Osteocyte (in vitro differentiated cells): ENCODE results near the gene SLC1A5. TPM values are rescaled to one million over a fixed set of nuclear protein-coding genes. Genes with fewer than 3 reads are reported as not detected.
"Not testable (repeated sequence)": the region's sequence is repeated elsewhere in the genome, so short reads cannot be mapped to it uniquely, and the experiment has no call there.

Experiments
- DNase-seq: peaks from one replicate; pipeline ENCODE4 v3.0.0; 2021; ENCODE audit warnings: mixed read lengths; ENCODE audit not compliant: unreplicated experiment; ENCODE audit errors: extremely low spot score
- H3K27ac Mint-ChIP-seq: one replicate; pipeline ENCODE4 v1.8.0; 2021; ENCODE audit warnings: mild to moderate bottlenecking, mixed read lengths; ENCODE audit not compliant: unreplicated experiment
- H3K27me3 Mint-ChIP-seq: one replicate; pipeline ENCODE4 v1.8.0; 2021; ENCODE audit warnings: mixed read lengths; ENCODE audit not compliant: unreplicated experiment
- H3K36me3 Mint-ChIP-seq: one replicate; pipeline ENCODE4 v1.8.0; 2021; ENCODE audit warnings: mixed read lengths; ENCODE audit not compliant: unreplicated experiment
- H3K4me1 Mint-ChIP-seq: one replicate; pipeline ENCODE4 v1.8.0; 2021; ENCODE audit warnings: mixed read lengths; ENCODE audit not compliant: unreplicated experiment
- H3K4me3 Mint-ChIP-seq: one replicate; pipeline ENCODE4 v1.8.0; 2021; ENCODE audit warnings: mild to moderate bottlenecking, moderate library complexity, mixed read lengths; ENCODE audit not compliant: unreplicated experiment
- H3K9me3 Mint-ChIP-seq: one replicate; pipeline ENCODE4 v1.8.0; 2021; ENCODE audit warnings: mixed read lengths; ENCODE audit not compliant: unreplicated experiment
- total RNA-seq: library from RNA; stranded (reverse); gene quantifications from 2 replicates; pipeline ENCODE4 v1.2.1, GENCODE V29; 2021
- TF ChIP-seq, protein P1 (sequence below): fragments of 200-600 bp; sonication (generic); IDR thresholded peaks from 2 replicates; pipeline ENCODE4 v1.5.0; 2021; ENCODE audit warnings: antibody characterized with exemption, mild to moderate bottlenecking, moderate library complexity

The SLC1A5 gene
- total RNA-seq, 1 donor from 2014 or later = 313 TPM

DNA sequence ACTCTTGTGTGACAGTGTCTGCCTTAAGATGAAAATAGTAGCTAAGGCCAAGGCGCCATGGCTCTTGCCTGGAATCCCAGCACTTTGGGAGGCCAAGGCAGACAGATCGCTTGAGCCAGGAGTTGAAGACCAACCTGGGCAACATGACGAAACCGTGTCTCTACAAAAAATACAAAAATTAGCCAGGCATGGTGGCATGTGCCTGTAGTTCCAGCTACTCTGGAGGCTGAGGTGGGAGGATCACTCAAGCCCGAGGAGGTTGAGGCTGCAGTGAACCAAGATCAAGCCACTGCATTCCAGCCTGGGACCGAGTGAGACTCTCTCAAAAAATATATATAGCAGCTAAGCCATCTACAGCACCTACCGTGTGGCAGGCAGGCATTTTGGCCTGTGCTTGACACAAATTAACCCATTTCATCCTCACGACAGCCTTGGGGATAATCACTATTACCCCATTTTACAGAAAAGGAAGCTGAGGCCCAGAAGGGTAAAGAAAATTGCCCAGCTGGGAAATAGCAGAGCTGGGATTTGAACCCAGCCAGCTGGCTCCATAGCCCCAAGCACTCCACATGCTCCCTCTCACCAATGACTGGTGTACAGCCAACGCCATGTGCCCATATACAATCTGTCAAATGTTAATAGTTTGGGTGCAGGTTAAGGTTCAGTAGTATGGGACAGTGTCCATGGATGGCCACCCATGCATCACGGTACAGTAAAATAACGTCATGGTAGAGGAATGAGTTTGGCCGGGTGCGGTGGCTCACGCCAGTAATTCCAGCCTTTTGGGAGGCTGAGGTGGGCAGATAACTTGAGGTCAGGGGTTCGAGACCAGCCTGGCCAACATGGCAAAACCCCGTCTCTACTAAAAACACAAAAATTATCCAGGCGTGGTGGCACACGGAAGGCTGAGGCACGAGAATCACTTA lies 3.1 kb downstream of the SLC1A5 start:
- DNase-seq = no peak
- Mint-ChIP-seq H3K4me1 (peaks cover 52% of the 10 kb centered on the region), H3K27ac (peak overlapping the region; percentile 99), H3K27me3 (no peaks in the 10 kb centered on the region), H3K9me3 (no peaks in the 10 kb centered on the region), H3K4me3 (peak overlapping the region; percentile 95), H3K36me3 (peaks cover 32% of the 10 kb centered on the region)
- TF ChIP-seq, protein P1, sequence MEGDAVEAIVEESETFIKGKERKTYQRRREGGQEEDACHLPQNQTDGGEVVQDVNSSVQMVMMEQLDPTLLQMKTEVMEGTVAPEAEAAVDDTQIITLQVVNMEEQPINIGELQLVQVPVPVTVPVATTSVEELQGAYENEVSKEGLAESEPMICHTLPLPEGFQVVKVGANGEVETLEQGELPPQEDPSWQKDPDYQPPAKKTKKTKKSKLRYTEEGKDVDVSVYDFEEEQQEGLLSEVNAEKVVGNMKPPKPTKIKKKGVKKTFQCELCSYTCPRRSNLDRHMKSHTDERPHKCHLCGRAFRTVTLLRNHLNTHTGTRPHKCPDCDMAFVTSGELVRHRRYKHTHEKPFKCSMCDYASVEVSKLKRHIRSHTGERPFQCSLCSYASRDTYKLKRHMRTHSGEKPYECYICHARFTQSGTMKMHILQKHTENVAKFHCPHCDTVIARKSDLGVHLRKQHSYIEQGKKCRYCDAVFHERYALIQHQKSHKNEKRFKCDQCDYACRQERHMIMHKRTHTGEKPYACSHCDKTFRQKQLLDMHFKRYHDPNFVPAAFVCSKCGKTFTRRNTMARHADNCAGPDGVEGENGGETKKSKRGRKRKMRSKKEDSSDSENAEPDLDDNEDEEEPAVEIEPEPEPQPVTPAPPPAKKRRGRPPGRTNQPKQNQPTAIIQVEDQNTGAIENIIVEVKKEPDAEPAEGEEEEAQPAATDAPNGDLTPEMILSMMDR = no peak

DNA sequence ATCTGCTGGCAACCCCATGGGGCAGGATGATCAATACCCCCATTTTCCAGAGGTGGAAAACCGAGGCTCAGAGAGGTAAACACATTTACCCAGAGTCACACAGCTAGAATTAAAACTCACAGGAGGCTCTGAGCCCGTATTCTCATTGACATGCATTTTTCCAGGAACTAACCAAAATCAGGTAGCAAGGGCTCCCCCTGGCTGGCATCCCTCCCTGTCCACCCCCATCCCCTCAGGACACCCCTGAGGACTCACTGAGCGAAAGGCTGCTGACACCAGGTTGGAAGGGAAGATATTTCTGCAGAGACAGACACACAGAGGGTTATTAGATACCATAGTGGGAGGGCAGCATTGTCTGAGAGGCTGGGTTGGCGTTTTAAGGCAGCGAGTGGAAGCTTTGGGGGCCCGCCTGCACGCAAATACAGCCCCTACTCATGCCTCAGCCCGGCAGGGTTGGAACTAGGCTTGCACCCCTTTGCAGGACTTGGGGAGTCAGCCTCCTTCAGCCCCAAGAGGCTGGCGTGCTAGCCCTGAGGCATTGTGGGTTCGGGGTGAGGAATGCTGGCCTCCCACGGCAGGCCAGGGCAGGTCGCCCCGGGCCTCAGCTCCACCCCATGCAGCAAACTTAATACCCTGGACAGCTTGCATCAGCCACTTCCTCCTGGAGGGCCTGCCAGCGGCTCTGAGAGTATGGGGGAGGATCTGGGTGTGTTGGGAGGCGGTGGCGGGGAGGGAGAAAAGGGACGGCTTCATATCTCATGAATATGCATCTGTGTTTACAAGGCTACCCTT lies 3.9 kb downstream of the SLC1A5 start:
- peaks cover 52% of the 10 kb centered on the region for H3K4me1 Mint-ChIP-seq
- peak overlapping the region; percentile 99 for H3K27ac Mint-ChIP-seq
- peaks cover 33% of the 10 kb centered on the region for H3K36me3 Mint-ChIP-seq
- TF ChIP-seq, protein P1 = peak; percentile 58
- peak; percentile 96 for DNase-seq
- no peaks in the 10 kb centered on the region for H3K9me3 Mint-ChIP-seq
- peak overlapping the region; percentile 95 for H3K4me3 Mint-ChIP-seq
- no peaks in the 10 kb centered on the region for H3K27me3 Mint-ChIP-seq

DNA sequence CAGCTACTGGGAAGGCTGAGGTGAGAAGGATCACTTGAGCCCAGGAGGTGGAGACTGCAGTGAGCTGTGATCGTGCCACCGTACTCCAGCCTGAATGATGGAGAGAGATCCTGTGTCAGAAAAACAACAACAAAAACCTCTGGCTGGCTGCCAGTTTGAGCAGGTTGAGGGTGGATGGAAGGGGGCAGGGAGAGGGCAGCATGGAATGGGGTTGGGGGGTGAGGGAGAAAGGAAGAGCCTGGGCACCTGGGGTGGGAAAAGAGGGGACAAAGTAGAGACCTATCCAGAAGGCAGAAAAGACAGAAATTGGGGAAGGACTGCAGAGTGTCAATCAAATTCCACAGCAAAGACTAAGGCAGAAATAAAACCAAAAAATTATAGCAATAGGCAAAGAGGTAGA lies 4.7 kb downstream of the SLC1A5 start:
- no peaks in the 10 kb centered on the region for H3K27me3 Mint-ChIP-seq
- H3K4me1 Mint-ChIP-seq = peaks cover 54% of the 10 kb centered on the region
- H3K27ac Mint-ChIP-seq = peak overlapping the region; percentile 99
- H3K36me3 Mint-ChIP-seq = peaks cover 38% of the 10 kb centered on the region
- no peak for DNase-seq
- H3K9me3 Mint-ChIP-seq = no peaks in the 10 kb centered on the region
- TF ChIP-seq, protein P1 = no peak
- peak overlapping the region; percentile 95 for H3K4me3 Mint-ChIP-seq

DNA sequence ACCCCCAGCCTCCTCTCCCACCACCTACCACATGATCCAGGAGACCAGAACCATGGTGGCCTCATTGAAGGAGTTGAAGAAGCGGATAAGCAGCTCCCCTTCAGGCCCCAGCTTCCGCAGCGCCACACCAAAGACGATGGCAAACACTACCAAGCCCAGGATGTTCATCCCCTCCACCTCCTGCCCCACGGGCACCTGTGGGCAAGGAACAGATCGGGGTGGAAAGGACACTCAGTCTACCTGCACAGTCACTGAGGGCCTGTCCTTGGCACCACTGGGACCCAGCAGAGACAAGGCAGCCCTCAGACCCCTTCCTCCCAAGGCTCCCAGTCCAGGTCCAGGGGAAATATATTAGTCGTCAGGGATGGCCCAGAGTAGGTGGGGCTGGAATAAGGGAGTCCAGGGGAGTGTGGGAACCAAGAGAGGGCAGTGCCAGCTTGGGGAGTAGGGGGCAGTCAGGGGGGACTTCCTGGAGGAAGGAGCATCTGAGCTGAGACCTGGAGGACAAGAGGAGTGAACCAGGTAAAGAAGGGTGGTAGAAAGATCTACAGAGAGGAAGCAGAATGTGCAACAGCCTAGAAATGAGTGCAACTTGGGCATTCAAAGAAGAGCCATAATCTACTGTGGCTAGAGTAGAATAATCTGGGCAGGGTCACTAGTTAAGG lies 5.9 kb downstream of the SLC1A5 start:
- H3K27ac Mint-ChIP-seq = peak overlapping the region; percentile 99
- H3K4me1 Mint-ChIP-seq = peaks cover 54% of the 10 kb centered on the region
- no peaks in the 10 kb centered on the region for H3K9me3 Mint-ChIP-seq
- TF ChIP-seq, protein P1 = no peak
- no peak for DNase-seq
- peak overlapping the region; percentile 95 for H3K4me3 Mint-ChIP-seq
- no peaks in the 10 kb centered on the region for H3K27me3 Mint-ChIP-seq
- peaks cover 45% of the 10 kb centered on the region for H3K36me3 Mint-ChIP-seq

DNA sequence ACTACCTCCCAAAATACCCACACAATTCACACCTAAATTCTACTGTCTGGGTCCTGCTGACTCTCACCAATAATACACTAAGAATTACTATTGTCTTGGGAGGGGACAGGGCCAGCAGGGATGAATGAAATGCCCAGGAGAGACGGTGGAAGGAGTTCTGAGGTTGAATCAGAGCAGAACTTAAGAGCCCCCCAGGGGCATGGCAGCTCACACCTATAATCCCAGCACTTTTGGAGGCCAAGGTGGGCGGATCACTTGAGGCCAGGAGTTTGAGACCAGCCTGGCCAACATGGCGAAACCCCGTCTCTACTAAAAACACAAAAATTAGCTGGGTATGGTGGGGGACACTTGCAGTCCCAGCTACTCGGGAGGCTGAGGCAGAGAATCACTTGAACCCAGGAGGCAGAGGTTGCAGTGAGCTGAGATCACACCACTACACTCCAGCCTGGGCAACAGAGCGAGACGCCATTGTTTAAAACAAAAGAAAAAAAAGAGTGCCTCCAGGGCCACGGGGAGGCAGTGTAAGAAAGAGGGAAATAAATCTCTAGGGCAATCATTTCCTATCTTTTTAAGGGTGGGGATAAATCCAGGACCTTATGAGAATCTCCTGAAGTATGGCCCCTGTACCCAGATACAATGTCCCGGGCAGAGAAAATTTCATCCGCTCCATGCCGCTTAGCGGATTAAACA lies 10.3 kb downstream of the SLC1A5 start:
- not testable (repeated sequence) for H3K4me3 Mint-ChIP-seq, DNase-seq, H3K27ac Mint-ChIP-seq, H3K27me3 Mint-ChIP-seq, H3K9me3 Mint-ChIP-seq
- Mint-ChIP-seq H3K4me1 (peaks cover 20% of the 10 kb centered on the region), H3K36me3 (peaks cover 49% of the 10 kb centered on the region)
